ELR (cell line): ENCODE data around the gene EXOC3.
"Not testable (repeated sequence)": the region's sequence is repeated elsewhere in the genome, so short reads cannot be mapped to it uniquely, and the experiment has no call there.

Experiments
- DNase-seq: peaks from one replicate; pipeline ENCODE4 v3.0.0-alpha.2; 2015; ENCODE audit warnings: low read depth

EXOC3 gene

DNA sequence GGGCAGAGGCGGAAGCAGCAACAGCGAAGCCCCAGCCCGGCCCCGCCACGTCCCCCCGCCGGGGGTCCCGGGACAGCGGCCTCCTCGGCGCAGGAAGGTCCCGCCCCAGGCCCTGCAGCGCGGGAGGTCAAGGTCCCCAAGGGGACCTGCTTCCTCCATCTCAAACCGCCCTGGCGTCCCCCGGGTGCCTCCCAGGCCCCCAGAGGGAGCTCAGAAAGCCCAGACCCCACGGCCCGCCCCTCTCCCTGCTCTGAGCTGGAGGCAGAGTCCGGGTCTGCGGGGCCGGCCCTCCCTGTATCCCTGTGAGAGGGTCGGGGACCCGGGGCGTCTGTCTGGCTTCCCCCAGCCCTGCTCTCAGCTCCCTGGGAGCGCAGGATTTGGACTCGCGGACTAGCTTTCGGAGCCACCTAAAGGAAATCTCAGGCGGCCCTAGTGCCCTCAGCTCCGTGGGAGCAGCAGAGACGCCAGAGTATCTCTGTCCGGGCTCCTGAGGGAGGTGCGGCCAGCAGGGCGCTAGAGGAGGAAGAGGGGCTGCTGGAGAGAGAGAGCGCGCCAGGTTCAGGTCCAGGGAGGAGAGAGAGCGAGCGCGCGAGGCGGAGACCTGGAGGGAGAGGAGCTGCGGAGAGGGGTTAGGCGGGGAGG, 30.7 kb downstream of the EXOC3 start:
- peak; percentile 66 for DNase-seq

DNA sequence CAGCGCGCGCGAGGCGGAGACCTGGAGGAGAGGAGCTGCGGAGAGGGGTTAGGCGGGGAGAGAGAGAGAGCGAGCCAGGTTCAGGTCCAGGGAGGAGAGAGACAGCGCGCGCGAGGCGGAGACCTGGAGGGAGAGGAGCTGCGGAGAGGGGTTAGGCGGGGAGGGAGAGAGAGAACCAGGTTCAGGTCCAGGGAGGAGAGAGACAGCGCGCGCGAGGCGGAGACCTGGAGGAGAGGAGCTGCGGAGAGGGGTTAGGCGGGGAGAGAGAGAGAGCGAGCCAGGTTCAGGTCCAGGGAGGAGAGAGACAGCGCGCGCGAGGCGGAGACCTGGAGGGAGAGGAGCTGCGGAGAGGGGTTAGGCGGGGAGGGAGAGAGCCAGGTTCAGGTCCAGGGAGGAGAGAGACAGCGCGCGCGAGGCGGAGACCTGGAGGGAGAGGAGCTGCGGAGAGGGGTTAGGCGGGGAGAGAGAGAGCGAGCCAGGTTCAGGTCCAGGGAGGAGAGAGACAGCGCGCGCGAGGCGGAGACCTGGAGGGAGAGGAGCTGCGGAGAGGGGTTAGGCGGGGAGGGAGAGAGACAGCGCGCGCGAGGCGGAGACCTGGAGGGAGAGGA, 31.4 kb downstream of the EXOC3 start:
- not testable (repeated sequence) for DNase-seq

DNA sequence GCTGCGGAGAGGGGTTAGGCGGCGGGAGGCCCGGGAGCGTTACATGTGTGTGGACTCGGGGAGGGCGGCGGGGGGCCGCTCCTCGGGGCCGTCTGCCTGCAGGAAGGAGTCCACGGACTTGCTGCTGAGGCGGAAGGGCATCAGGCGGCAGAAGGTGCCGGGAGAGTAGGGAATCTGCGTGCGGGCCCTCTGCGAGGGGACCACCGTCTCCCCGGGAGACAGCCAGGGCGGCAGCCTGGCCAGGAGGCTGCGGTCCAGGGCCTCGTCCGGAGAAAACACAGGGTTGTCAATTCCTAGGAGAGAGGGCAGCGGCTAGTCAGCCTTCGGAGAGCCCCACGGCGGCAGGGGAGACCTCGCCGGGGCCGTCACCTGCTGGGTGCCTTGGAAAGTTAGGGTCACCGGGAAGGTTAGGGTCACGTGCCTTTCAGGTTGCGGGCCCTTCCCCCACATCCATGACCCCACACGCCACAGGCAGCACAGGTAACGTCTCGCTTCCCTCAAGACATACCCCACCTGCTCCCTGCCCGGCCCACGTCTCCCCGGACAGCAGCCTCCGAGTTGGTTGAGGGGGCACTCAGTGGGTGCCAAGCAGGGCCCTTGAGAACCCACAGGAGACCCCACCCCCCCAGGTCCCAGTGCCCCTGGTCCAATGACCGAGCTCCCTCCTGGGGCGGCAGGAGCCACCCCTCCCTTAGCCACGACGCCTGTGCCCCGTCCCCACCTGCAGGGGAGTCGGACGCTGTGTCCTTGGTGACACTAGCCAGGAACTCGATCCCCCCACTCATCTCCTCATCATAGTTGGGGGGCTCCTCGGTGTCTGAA, 32.1 kb downstream of the EXOC3 start:
- DNase-seq = no peak

DNA sequence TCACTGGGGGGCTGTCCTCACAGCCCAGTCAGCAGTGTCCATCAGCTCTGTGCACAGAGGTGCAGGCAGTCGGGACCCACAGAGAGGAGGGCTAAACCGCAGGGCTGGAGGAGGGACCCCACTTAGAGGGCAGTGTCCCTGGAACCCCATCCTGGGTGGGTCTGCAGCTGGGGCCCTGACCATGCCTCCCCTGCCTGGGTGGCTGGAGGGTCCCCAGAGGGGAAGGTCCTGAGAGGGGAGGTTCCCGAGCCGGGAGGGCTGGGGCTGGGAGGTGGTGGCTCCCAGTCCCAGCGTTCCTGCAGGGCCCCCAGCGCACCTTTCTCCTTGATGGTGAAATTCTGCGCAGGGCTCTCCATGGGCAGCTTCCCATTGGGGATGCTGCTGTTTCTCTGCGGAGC, 32.7 kb downstream of the EXOC3 start:
- DNase-seq = no peak

DNA sequence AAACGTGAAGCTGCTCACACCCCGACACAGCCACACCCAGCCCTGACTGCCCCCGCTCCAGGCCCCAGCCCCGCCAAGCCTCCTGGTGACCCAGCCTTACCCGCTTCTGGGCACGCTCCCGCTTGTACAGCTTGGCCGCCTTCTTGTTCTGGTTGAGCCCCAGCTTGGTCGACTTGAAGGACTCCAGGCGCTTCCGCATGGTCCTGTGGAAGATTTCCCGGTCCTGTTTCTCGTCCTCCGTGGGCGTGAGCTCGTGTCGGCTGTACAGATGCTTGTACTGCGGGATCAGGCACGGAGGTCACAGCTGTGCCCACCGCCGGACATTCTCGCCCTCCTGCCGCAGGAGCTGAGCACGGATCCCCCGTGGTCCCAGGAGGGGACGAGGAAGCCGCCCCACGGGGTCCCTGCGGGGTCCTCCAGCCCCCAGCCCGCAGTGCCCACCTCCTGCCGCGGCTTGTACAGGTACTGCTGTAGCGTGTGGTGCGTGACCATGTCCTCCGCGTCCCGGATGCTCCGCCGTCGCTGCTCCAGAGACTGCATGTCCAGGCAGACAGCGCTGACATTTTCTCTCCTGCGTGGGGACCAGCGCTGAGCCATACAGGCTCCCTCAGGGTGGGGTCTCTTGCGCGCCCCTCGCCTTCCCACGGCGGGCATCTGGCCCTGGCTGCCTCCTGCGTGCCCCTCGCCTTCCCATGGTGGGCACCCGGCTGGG, 33.3 kb downstream of the EXOC3 start:
- no peak for DNase-seq

DNA sequence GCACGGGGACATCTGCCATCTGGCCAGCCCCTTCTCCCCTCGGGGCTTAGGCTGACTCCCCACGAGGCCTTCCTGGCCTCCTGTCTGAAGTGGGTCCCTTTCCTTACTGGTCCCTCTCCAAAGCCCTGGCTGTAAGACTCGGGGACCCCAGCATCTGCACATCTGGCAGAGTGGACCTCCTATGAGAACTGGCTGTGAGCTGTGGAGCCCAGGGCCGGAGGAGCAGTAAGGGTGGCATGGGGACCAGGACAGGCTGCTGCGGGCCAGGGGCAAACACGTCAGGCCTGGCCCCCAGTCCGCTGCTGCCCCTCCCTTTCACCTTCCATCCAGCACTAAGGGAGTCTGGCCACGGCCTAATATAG, 33.8 kb downstream of the EXOC3 start:
- DNase-seq = no peak

DNA sequence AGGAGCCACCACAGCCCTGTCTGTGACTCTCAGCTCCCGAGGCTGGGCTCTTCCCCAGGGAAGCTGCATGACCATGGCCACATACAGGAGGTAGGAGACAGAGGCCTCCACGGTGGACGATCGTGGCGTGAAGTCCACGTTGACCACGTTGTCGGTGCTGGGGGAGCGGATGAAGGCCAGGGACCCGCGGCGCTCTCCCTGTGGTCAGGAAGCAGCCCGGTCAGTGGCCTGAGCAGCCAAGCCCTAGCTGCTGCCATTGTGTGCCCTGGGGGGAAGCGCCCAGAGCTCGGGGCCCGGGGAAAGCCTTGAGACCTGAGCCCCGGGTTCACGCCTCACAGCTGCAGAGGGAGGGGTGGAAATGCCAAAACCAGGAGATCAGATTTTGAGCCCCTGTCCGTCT, 34.3 kb downstream of the EXOC3 start:
- DNase-seq = no peak

DNA sequence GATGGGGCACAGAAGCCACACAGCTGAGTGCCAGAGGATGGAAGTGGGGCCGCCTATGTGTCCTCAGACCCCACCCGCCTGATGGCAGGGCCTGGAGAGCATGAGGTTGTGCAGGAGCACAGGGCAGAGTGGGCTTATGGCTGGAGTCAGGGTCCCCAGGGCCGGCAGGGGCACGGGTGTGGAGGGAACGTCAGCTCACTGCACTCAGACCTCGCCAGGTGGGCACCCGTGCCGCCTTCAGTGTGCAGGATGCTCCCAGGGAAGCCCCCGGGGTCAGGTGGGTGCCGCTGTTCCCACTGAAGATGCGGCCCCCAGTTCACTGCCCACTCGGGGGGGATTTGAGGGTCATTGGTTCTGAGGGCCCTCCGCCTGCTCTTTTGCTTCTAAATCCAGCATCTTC, 34.9 kb downstream of the EXOC3 start:
- DNase-seq = no peak

DNA sequence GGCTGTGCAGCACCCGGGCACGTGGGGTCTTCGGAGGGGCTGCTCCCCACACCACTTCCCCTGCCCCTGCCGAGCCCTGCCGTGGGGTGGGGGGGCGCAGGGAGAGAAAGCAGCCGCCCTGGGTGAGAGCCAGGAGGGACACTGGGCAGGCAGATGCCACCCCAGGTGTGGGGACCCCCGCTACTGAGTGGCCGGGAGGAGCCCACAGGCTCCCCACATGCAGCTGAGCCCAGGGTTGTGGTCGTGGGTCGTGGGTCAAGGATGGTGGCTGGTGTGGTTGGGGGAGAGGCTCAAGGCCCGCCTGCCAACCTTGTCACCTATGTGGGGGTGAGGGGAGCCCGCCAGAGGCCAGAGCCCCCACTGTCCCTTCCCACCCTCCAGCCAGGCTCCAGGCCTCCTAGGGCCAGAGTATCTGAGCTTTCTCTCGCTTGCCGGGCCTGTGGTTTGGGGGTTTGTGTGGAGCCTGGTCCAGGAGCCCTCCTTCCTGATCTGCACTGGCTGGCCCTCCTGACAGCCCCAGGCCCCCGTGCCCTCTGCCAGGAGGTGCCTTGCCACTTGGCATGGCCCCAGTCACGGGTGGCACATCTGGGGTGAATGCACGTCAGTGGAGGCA, 35.5 kb downstream of the EXOC3 start:
- no peak for DNase-seq

DNA sequence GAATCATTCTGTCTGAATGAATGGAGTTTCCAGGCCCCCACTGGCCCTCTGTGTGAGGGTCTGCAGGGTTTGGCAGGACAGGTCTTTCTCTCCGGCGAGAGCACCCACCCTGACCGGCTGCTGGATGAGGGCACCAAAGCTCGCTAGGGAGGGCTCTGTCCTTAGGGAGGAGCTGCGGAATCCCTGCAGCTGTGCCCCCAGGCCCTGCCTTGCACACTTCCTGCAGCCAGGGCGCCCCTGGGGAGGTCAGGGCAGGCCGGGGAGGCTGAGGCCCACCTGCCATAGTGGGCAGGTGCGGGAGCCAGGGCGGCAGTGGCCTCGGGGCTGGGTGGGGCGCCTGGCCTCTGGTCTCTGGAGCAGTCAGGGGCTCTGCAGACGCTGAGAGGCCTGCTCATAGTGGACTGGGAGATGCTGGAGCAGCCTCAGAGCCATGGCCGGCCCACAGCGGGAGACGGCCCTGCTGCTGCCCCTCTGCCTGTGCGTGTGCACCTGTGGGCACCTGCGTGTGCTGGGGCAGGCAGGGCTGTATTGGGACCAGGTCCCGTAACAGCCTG, 36.1 kb downstream of the EXOC3 start:
- no peak for DNase-seq

DNA sequence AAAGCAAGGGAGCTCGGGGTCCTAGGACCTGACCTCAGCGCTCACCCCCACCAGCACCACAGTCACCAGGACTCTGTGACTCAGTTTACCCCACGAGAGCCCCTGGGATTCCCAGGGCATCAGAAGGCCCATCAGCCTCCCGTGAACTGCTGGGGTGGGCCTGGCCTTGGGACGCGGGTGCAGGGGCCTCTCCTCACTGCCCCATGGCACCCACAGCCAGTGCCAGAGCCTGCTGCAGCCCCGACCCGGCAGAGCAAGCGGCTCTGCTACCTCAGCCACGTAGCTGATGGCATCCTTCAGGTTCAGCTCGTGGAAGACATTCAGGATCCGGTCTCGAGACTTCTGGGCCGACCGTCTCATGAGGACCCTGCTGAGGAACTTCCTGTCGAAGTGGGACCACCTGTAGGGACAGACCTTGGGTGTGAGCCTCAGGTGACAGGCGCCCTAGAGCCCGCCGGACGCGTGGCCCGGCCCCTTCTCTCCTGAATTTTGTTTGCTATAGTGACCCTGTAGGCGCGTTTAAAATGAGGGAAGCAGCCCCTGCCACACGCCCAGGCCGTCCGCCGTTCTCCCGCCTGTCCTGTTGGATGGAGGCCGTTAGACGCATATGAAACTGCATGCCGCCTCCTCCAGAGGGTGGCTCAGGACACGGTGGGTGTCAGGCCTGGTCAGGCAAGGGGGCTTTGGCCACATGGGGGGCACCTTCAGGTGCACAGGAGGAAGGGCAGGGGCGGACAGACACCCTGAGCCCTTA, 36.8 kb downstream of the EXOC3 start:
- DNase-seq = no peak

DNA sequence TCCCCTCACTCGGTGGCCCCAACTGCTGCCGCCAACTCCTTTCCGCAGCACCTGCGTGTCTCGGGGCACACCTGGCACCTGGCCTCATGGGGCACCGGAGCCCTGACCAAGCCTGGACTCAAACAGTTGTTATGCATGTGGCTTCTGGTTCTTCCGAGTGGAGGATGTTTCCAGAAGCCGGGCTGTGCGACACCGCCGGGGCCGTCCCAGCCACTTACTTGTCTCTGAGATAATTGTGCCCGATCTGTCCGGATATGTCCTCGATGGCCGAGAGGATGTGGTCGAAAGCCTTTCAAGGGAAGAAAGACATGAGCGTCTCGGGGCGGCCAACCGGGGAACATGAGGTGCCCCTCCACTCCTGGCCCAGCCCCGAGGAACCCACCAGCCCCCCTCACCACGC, 38.4 kb downstream of the EXOC3 start:
- DNase-seq = no peak

DNA sequence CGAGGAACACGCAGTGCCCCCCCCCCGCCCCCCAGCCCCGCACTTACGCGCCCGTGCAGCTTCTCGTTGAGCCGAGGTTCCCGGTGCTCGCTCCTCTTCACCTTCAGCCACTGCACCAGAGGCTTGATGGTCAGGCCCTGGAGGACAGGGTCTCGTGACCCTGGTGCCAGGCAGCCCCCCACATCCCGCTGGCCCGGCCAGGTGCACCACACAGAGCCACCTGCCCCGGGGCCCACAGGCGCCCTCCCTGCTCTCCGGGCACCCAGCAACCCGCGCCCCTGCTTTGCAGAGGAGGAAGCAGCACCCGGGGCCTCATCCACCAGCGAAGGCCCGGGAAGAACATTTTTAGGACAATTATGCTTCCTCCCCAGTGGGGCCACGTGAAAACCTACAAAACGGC, 39.0 kb downstream of the EXOC3 start:
- DNase-seq = no peak

DNA sequence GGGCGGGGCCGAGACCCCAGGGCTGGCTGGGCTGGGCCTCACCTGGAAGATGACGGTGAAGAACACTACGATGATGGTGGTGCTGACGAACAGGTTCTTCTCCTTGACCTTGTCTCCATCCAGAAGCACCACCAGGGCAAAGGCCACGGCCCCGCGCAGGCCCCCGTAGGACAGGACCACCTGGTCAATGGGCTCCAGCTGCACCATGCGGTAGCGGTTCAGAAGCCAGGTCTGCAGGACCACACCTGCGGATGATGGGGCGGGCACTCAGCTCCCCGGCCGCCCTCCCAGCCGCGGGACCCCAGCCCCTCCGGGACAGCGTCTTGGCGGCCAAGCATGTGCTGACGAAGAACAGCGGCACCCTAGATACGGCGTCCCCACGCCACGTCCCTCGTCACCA, 39.5 kb downstream of the EXOC3 start:
- DNase-seq = no peak

DNA sequence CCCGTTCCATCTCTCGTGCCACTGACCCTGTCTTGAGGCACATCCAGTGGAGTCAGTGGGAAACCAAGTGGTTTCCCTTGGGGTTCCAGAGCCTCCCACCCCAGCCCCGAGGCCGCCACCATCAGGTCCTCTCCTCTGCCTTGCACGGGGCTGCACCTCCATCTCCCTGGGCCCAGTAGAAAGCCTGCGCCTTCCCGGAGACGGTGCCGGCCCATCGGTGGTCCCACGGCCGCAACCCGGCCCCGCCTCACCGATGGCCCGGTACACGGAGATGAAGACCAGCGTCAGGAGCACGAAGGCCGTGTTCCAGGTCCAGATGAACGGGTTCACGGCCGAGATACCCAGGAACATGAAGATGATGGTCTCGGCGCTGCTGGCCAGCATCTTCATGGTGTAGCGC, 40.0 kb downstream of the EXOC3 start:
- no peak for DNase-seq

DNA sequence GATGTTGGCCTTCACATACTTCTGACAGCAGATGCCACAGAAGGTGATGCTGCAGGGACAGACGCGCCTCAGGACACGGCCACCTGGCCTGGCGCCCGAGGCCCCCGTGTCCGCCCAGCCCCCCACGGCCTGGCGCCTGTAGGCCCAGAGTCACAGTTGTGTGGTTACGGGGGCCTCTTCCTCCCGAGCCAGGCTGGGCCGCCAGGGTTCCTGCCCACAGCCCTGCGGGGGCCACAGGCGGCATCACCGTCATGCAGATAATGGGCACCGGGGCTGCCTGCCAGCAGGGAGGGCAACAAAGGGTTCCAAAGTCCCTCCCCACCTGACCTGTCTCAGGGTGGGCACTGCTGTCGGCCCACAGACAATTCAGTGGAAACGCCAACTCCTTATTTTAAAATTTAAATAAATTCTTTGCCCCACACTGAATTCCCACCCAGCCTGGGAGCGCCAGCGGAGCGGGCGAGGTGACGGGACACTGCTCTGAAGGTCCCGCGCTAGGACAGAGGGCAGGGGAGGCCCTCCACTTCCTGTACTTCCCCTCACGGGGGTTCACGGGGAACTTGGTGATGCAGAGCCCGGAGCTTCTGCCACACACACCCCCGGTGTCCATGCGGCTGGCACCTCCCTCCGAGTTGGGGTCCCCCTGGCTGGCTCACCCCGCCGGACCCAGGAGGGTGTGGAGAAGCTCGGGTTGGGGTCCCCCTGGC, 40.6 kb downstream of the EXOC3 start:
- DNase-seq = no peak

DNA sequence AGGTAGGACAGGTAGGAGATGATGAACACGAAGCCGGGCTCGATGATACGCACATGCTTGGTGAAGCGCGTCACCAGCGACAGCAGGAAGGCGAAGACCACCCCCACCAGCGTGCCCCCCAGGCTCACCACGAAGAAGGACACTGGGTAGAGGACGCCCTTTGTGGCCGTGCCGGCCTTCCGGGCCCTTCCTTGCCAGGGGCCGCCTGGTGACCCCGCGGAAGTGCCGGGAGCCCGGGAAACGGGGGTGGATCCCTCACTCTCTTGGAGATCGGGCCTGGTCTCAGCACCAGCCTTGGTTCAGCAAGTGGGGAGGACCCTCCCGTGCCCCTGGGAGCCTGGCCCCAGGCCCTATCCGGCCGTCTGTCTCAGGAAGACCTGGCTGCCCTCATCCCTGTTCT, 41.6 kb downstream of the EXOC3 start:
- no peak for DNase-seq

DNA sequence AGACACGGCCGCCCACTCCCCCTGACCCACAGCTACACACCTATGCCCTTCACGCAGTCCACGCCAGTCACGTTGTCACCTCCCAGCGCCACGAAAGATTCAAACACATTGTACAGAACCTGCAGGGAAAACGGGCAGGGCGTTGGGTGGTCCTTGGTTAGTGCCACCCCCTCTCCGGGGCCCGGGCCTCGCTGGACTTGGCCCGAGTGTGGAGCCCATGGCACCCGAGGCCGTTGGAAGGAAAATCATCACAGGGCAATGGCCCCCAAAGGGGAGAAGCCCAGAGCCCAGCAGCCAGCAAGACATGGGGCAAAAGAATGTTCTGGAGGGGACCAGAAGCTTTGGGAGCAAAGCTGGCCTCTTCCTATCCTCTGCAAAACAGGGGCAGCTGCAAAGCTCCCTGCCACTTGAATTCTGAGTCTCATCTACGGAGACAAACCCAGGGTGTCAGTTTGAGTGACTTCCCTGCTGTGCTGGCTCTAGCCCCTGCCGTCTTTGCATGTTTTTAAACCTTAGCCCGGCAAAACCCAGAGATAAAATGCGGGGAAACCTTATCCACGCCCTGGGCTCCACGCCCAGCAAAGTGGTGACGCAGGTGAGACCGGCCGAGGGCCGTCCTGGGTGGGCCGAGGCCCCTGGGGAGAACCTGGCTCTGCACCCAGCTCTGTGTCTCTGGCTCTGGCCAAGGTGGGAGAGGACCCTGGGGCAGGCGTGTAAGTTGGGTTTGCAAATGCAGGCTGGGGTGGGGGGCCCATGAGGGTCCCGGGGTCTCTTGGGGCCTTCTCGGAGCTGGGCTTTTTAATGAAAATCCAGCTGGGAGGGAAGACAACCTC, 42.4 kb downstream of the EXOC3 start:
- DNase-seq = no peak

DNA sequence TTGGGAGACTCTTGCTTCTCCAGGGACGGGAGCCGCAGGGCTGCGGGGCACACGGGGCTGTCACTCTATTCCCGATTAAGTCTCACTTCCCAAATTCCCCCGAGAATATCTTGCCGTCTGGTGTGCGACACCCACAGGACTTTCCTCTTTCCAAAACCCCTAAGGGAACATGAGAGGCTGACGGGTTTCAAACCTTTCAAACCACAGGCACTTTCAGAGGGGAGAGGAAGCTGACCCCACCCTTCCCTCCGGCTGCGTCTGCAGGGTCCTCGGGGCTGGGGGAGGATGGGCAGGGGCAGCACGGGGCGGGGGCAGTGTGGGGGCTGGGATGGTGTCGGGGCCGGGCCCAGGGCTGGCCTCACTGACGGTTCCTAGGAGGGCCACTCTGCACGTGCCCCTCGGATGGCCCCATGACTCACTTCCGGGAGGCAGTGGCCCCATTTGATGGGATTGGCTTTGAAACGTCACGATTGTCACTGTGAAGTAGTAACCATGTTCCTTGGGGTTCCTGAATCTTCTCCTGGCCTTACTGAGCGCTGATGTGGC, 43.0 kb downstream of the EXOC3 start:
- peak; percentile 13 for DNase-seq
